HepG2 (cell line): Measurements from ENCODE around the gene CYP19A1. TPM values are rescaled to one million over a fixed set of nuclear protein-coding genes. Genes with fewer than 3 reads are reported as not detected.

Source experiments
- ATF3 ChIP-seq: sonication (generic); formaldehyde crosslinking; IDR thresholded peaks from 2 replicates; pipeline ENCODE4 v1.4.0; 2020; ENCODE audit warnings: missing genetic modification reagents
- ATF4 ChIP-seq, 2 experiments: fragments of 450-650 bp in 1 of 2; sonication (generic) in 1 of 2; formaldehyde crosslinking; IDR thresholded peaks; 2 replicates each; pipeline versions ENCODE4 v1.5.0 to v1.8.0; 2020 to 2022; ENCODE audit warnings: mild to moderate bottlenecking in 1 of 2, missing genetic modification reagents in 1 of 2
- HDAC2 ChIP-seq: sonication (generic); formaldehyde crosslinking; IDR thresholded peaks from 2 replicates; pipeline ENCODE4 v1.4.0; 2020; ENCODE audit warnings: missing genetic modification reagents
- HNF4A ChIP-seq: sonication (generic); formaldehyde crosslinking; IDR thresholded peaks from 2 replicates; pipeline ENCODE4 v1.4.0; 2020; ENCODE audit warnings: missing genetic modification reagents
- MTF2 ChIP-seq: sonication (generic); formaldehyde crosslinking; IDR thresholded peaks from 2 replicates; pipeline ENCODE4 v1.5.0; 2020; ENCODE audit warnings: missing genetic modification reagents, borderline replicate concordance
- MXD3 ChIP-seq: IDR thresholded peaks from 2 replicates; pipeline ENCODE4 v1.6.1; 2016; ENCODE audit warnings: mild to moderate bottlenecking, missing biosample characterization, missing genetic modification reagents
- NKX3-1 ChIP-seq: sonication (generic); formaldehyde crosslinking; IDR thresholded peaks from 2 replicates; pipeline ENCODE4 v1.5.0; 2020; ENCODE audit warnings: missing genetic modification reagents
- RBM39 ChIP-seq: fragments of 200-400 bp; formaldehyde crosslinking; IDR thresholded peaks from one replicate; pipeline ENCODE4 v1.6.1; 2018; ENCODE audit warnings: antibody characterized with exemption, mild to moderate bottlenecking, low read depth, low read length; ENCODE audit not compliant: poor library complexity, severe bottlenecking
- SYNCRIP ChIP-seq: fragments of 200-400 bp; formaldehyde crosslinking; IDR thresholded peaks from 2 replicates; pipeline ENCODE4 v1.6.1; 2018; ENCODE audit warnings: mild to moderate bottlenecking, low read depth, low read length; ENCODE audit not compliant: insufficient read depth
- TMF1 ChIP-seq: sonication (generic); formaldehyde crosslinking; IDR thresholded peaks from 2 replicates; pipeline ENCODE4 v1.8.1; 2022; ENCODE audit warnings: low read depth, missing genetic modification reagents
- TOE1 ChIP-seq: sonication (generic); formaldehyde crosslinking; IDR thresholded peaks from 2 replicates; pipeline ENCODE4 v1.4.0; 2020; ENCODE audit warnings: mild to moderate bottlenecking, missing genetic modification reagents
- YY1 ChIP-seq: IDR thresholded peaks from 2 replicates; pipeline ENCODE4 v1.6.1; 2011; ENCODE audit warnings: low read length, low read depth, moderate library complexity, mild to moderate bottlenecking; ENCODE audit not compliant: insufficient read depth, insufficient replicate concordance
- ZFP90 ChIP-seq: sonication (generic); formaldehyde crosslinking; IDR thresholded peaks from 2 replicates; pipeline ENCODE4 v1.8.0; 2022; ENCODE audit warnings: missing genetic modification reagents, mild to moderate bottlenecking, inconsistent platforms, borderline replicate concordance
- ZNF230 ChIP-seq: sonication (generic); formaldehyde crosslinking; IDR thresholded peaks from 2 replicates; pipeline ENCODE4 v1.4.0; 2020; ENCODE audit warnings: mild to moderate bottlenecking, missing genetic modification reagents
- ZNF652 ChIP-seq: IDR thresholded peaks from 2 replicates; pipeline ENCODE4 v1.6.1; 2016; ENCODE audit warnings: low read depth, borderline replicate concordance
- ZNF709 ChIP-seq: sonication (generic); formaldehyde crosslinking; IDR thresholded peaks from 2 replicates; pipeline ENCODE4 v1.5.0; 2020; ENCODE audit warnings: mild to moderate bottlenecking, missing genetic modification reagents
- polyA plus RNA-seq, 8 experiments: library from polyadenylated mRNA; depleted of rRNA in 3 of 8; stranded (reverse) in 7 of 8; unstranded in 1 of 8; fragments of >200 nt; fragmentation: Illumina TruSeq in 4 of 8; extraction: Trizol in 4 of 8; gene quantifications; 2 replicates each; pipeline versions ENCODE4 v1.2.1 to v1.2.3, GENCODE V29; 2011 to 2016; ENCODE audit warnings: low read depth in 4 of 8, missing spikeins in 1 of 8, mixed read lengths in 1 of 8; ENCODE audit not compliant: insufficient read depth in 1 of 8
- total RNA-seq, 5 experiments: library from RNA; depleted of rRNA; stranded (reverse); fragments of >200 nt; fragmentation: Illumina TruSeq; extraction: Trizol; gene quantifications; 2 replicates each; pipeline ENCODE4 v1.2.3, GENCODE V29; 2016; ENCODE audit warnings: low read depth in 1 of 5
- TF ChIP-seq, protein P1 (sequence below): sonication (generic); formaldehyde crosslinking; IDR thresholded peaks from 2 replicates; pipeline ENCODE4 v1.4.0; 2020; ENCODE audit warnings: missing genetic modification reagents, mild to moderate bottlenecking, borderline replicate concordance
- TF ChIP-seq, protein P2 (sequence below): IDR thresholded peaks from 2 replicates; pipeline ENCODE4 v1.6.1; 2016
- TF ChIP-seq, protein P3 (sequence below): sonication (generic); formaldehyde crosslinking; IDR thresholded peaks from 2 replicates; pipeline ENCODE4 v1.4.0; 2020; ENCODE audit warnings: missing genetic modification reagents
- TF ChIP-seq, protein P4 (sequence below): fragments of 450-650 bp; IDR thresholded peaks from 2 replicates; pipeline ENCODE4 v1.6.1; 2017

Gene CYP19A1
- total and polyA plus RNA-seq, 2 of the 13 experiments (the other 11 are each of a cell fraction or from before 2014, with no cell fraction given), result 10.9 to 23.0 TPM

DNA sequence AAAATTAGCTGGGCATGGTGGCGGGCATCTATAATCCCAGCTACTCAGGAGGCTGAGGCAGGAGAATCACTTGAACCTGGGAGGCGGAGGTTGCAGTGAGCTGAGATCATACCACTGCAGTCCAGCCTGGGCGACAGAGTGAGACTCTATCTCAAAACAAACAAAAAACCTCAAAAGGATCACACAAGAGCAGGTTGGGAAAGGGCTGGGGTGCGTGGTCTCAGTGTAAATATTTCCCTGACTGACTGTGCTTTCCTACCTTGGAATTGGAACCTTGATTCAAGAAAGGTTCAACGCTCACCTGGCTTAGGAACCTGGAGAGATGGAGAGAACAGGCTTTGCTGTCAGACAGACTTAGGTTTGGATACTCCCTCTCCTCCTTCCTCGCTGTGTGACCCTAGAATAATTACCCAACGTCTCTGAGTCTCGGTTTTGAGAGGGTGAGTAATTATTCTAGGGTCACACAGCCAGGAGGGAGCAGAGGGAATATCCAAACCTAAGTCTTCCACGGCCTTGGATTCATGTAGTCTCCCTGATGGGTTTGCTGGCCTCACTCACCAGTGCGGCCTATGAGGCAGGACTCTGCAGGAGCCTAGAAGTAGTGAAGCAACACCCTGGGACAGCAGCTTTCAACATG lies 24.6 kb downstream of the CYP19A1 start (continued):
- TF ChIP-seq, protein P1, sequence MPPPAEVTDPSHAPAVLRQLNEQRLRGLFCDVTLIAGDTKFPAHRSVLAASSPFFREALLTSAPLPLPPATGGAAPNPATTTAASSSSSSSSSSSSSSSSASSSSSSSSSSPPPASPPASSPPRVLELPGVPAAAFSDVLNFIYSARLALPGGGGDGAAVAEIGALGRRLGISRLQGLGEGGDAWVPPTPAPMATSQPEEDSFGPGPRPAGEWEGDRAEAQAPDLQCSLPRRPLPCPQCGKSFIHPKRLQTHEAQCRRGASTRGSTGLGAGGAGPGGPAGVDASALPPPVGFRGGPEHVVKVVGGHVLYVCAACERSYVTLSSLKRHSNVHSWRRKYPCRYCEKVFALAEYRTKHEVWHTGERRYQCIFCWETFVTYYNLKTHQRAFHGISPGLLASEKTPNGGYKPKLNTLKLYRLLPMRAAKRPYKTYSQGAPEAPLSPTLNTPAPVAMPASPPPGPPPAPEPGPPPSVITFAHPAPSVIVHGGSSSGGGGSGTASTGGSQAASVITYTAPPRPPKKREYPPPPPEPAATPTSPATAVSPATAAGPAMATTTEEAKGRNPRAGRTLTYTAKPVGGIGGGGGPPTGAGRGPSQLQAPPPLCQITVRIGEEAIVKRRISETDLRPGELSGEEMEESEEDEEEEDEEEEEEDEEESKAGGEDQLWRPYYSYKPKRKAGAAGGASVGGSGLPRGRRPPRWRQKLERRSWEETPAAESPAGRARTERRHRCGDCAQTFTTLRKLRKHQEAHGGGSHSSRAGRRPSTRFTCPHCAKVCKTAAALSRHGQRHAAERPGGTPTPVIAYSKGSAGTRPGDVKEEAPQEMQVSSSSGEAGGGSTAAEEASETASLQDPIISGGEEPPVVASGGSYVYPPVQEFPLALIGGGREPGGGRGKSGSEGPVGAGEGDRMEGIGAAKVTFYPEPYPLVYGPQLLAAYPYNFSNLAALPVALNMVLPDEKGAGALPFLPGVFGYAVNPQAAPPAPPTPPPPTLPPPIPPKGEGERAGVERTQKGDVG (CRISPR knock-in tag), result no peak
- TF ChIP-seq ZFP90 (0 out of 2 replicates have a peak, but pooled peaks have one; percentile 39), NKX3-1 (CRISPR knock-in tag) (no peak), TOE1 (CRISPR knock-in tag) (no peak), SYNCRIP (no peak), MXD3 (CRISPR knock-in tag) (no peak), HDAC2 (CRISPR knock-in tag) (peak; percentile 93), RBM39 (no peak), ZNF652 (CRISPR knock-in tag) (peak; percentile 50; the same call in 1 of the 2 replicates), YY1 (no peak), MTF2 (CRISPR knock-in tag) (no peak), HNF4A (CRISPR knock-in tag) (peak; percentile 93), TMF1 (0 out of 2 replicates have a peak, but pooled peaks have one; percentile 23), ATF4 (CRISPR knock-in tag; IDR thresholded peaks at IDR 0.05) (peak in 1 of 2 experiments; percentile 47; a peak in 2 of 4 replicates), ZNF230 (CRISPR knock-in tag) (no peak), ATF3 (no peak; the same call in 1 of the 2 replicates), ZNF709 (CRISPR knock-in tag) (no peak)
- TF ChIP-seq, protein P2, sequence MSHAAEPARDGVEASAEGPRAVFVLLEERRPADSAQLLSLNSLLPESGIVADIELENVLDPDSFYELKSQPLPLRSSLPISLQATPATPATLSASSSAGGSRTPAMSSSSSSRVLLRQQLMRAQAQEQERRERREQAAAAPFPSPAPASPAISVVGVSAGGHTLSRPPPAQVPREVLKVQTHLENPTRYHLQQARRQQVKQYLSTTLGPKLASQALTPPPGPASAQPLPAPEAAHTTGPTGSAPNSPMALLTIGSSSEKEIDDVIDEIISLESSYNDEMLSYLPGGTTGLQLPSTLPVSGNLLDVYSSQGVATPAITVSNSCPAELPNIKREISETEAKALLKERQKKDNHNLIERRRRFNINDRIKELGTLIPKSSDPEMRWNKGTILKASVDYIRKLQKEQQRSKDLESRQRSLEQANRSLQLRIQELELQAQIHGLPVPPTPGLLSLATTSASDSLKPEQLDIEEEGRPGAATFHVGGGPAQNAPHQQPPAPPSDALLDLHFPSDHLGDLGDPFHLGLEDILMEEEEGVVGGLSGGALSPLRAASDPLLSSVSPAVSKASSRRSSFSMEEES (CRISPR knock-in tag), result peak; percentile 63
- TF ChIP-seq, protein P3, sequence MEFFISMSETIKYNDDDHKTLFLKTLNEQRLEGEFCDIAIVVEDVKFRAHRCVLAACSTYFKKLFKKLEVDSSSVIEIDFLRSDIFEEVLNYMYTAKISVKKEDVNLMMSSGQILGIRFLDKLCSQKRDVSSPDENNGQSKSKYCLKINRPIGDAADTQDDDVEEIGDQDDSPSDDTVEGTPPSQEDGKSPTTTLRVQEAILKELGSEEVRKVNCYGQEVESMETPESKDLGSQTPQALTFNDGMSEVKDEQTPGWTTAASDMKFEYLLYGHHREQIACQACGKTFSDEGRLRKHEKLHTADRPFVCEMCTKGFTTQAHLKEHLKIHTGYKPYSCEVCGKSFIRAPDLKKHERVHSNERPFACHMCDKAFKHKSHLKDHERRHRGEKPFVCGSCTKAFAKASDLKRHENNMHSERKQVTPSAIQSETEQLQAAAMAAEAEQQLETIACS, result no peak
- TF ChIP-seq, protein P4, sequence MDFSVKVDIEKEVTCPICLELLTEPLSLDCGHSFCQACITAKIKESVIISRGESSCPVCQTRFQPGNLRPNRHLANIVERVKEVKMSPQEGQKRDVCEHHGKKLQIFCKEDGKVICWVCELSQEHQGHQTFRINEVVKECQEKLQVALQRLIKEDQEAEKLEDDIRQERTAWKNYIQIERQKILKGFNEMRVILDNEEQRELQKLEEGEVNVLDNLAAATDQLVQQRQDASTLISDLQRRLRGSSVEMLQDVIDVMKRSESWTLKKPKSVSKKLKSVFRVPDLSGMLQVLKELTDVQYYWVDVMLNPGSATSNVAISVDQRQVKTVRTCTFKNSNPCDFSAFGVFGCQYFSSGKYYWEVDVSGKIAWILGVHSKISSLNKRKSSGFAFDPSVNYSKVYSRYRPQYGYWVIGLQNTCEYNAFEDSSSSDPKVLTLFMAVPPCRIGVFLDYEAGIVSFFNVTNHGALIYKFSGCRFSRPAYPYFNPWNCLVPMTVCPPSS, result no peak
